Neural cell (in vitro differentiated cells): ENCODE measurements around the gene TMF1. TPM values are rescaled to one million over a fixed set of nuclear protein-coding genes. Genes with fewer than 3 reads are reported as not detected.

Experiments used
- H2AFZ ChIP-seq: fragments of 200-600, 300-800 bp; sonication (generic), shearing (Covaris generic); 2 replicates; pipeline ENCODE4 v1.6.0; 2014; ENCODE audit warnings: low read depth, mild to moderate bottlenecking, antibody characterized with exemption, low read length, moderate library complexity
- H3F3A ChIP-seq: fragments of 200-600 bp; shearing (Covaris generic); 2 replicates; pipeline ENCODE4 v1.6.1; 2016; ENCODE audit warnings: mild to moderate bottlenecking, moderate library complexity, mixed read lengths, antibody characterized with exemption, low read length; ENCODE audit not compliant: insufficient read depth, poor library complexity, severe bottlenecking
- H3K27ac ChIP-seq: fragments of 200-600, 300-800 bp; sonication (generic), shearing (Covaris generic); 2 replicates; pipeline ENCODE4 v1.5.1; 2014; ENCODE audit warnings: mild to moderate bottlenecking, low read length, moderate library complexity
- H3K27me3 ChIP-seq: fragments of 300-800, 200-600 bp; sonication (generic), shearing (Covaris generic); 2 replicates; pipeline ENCODE4 v1.6.0; 2014; ENCODE audit warnings: mild to moderate bottlenecking, low read depth, low read length, moderate library complexity; ENCODE audit not compliant: insufficient read depth
- H3K36me3 ChIP-seq: fragments of 300-800, 200-600 bp; sonication (generic), shearing (Covaris generic); 2 replicates; pipeline ENCODE4 v1.5.1; 2014; ENCODE audit warnings: mild to moderate bottlenecking, antibody characterized with exemption, low read length, moderate library complexity; ENCODE audit not compliant: insufficient read depth
- H3K4me2 ChIP-seq: fragments of 300-800, 200-600 bp; sonication (generic), shearing (Covaris generic); 2 replicates; pipeline ENCODE4 v1.6.0; 2014; ENCODE audit warnings: mild to moderate bottlenecking, low read length
- H3K4me3 ChIP-seq: fragments of 300-800, 200-600 bp; sonication (generic), shearing (Covaris generic); 2 replicates; pipeline ENCODE4 v1.5.1; 2014; ENCODE audit warnings: mild to moderate bottlenecking, low read length, moderate library complexity
- H3K79me2 ChIP-seq: fragments of 200-600 bp; shearing (Covaris generic); replicated peaks from 2 replicates; pipeline ENCODE4 v1.6.0; 2014; ENCODE audit warnings: mild to moderate bottlenecking, low read length, moderate library complexity; ENCODE audit not compliant: insufficient read depth
- H3K9ac ChIP-seq: fragments of 300-800, 200-600 bp; sonication (generic), shearing (Covaris generic); 2 replicates; pipeline ENCODE4 v1.6.1; 2016; ENCODE audit warnings: mild to moderate bottlenecking, low read length, mixed read lengths
- H3K9me2 ChIP-seq: fragments of 200-600 bp; shearing (Covaris generic); 2 replicates; pipeline ENCODE4 v1.6.1; 2016; ENCODE audit warnings: mild to moderate bottlenecking, low read length, mixed read lengths; ENCODE audit not compliant: insufficient read depth
- H3K9me3 ChIP-seq: fragments of 200-600, 300-800 bp; sonication (generic), shearing (Covaris generic); 2 replicates; pipeline ENCODE4 v1.6.1; 2016; ENCODE audit warnings: mild to moderate bottlenecking, mixed run types, low read length, moderate library complexity, mixed read lengths
- H4K20me1 ChIP-seq: fragments of 200-600 bp; shearing (Covaris generic); 2 replicates; pipeline ENCODE4 v1.6.1; 2016; ENCODE audit warnings: mild to moderate bottlenecking, mixed run types; ENCODE audit not compliant: insufficient read depth
- EP300 ChIP-seq: fragments of 450-650 bp; conservative IDR thresholded peaks from 2 replicates; pipeline ENCODE4 v1.6.1; 2014; ENCODE audit warnings: antibody characterized with exemption, mild to moderate bottlenecking, moderate library complexity; ENCODE audit not compliant: poor library complexity, severe bottlenecking
- EZH2 ChIP-seq: fragments of 200-600, 300-800 bp; shearing (Covaris generic), sonication (generic); IDR thresholded peaks from 2 replicates; pipeline ENCODE4 v1.6.1; 2014; ENCODE audit warnings: antibody characterized with exemption, low read length, borderline replicate concordance, mild to moderate bottlenecking; ENCODE audit not compliant: insufficient read depth, poor library complexity, severe bottlenecking
- MXI1 ChIP-seq: fragments of 450-650 bp; conservative IDR thresholded peaks from 2 replicates; pipeline ENCODE4 v1.6.1; 2014; ENCODE audit warnings: antibody characterized with exemption, mild to moderate bottlenecking; ENCODE audit not compliant: poor library complexity, severe bottlenecking
- POLR2AphosphoS5 ChIP-seq: IDR thresholded peaks from 2 replicates; pipeline ENCODE4 v1.6.1; 2012
- RAD21 ChIP-seq: fragments of 450-650 bp; conservative IDR thresholded peaks from 2 replicates; pipeline ENCODE4 v1.6.1; 2014; ENCODE audit warnings: antibody characterized with exemption, mild to moderate bottlenecking, moderate library complexity
- SMC3 ChIP-seq: fragments of 450-650 bp; conservative IDR thresholded peaks from 2 replicates; pipeline ENCODE4 v1.6.1; 2014; ENCODE audit warnings: antibody characterized with exemption, mild to moderate bottlenecking, moderate library complexity; ENCODE audit not compliant: poor library complexity
- TAF1 ChIP-seq: IDR thresholded peaks from 2 replicates; pipeline ENCODE4 v1.6.1; 2012; ENCODE audit warnings: low read depth
- polyA plus RNA-seq: library from polyadenylated mRNA; depleted of rRNA; stranded (reverse); fragments of >200 nt; gene quantifications from 2 replicates; pipeline ENCODE4 v1.2.3, GENCODE V29; 2014
- TF ChIP-seq, protein P1 (sequence below): fragments of 450-650 bp; IDR thresholded peaks from 2 replicates; pipeline ENCODE4 v1.5.1; 2014; ENCODE audit warnings: antibody characterized with exemption, mild to moderate bottlenecking, moderate library complexity; ENCODE audit not compliant: poor library complexity, severe bottlenecking
- TF ChIP-seq, protein P2 (sequence below): IDR thresholded peaks from 2 replicates; pipeline ENCODE4 v1.6.1; 2012; ENCODE audit warnings: borderline replicate concordance

The TMF1 gene
- polyA plus RNA-seq, 1 donor from 2014 or later, result 21.4 TPM

DNA sequence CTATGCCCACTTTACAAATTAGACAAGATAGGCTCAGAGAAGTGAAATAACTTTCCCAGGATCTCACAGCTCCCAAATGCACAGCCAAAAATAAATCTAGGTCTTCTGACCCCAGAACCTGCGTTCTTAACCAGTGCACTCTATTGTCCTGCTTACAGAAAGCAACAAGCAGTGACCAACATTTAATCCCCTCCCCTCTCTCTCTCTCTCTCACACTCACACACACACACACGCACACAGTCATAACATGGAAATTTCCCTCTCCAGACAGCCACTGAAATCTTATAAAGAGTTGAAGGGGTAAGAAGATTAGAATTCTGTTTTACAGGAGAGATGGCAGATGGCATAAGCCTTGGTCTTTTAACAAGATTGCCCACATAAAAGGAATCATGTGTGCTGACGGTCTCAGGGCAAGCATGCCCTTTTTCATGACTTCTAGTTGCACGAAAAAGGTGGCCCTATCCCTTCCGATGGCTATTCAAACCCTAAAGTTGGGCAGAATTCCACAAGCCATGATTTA is 68.1 kb downstream of the TMF1 start:
- H3K9me3 ChIP-seq, result no peaks in the 10 kb centered on the region
- no peak overlapping the region for H2AFZ ChIP-seq
- no peaks in the 10 kb centered on the region for H3K79me2 ChIP-seq
- H3K4me3 ChIP-seq, result no peak overlapping the region
- no peak overlapping the region for H3K4me2 ChIP-seq
- H3K9me2 ChIP-seq, result no peaks in the 10 kb centered on the region
- no peak for TF ChIP-seq MXI1
- no peak for TF ChIP-seq EP300
- no peak for TF ChIP-seq EZH2
- TF ChIP-seq RAD21, result no peak
- TF ChIP-seq, protein P1, sequence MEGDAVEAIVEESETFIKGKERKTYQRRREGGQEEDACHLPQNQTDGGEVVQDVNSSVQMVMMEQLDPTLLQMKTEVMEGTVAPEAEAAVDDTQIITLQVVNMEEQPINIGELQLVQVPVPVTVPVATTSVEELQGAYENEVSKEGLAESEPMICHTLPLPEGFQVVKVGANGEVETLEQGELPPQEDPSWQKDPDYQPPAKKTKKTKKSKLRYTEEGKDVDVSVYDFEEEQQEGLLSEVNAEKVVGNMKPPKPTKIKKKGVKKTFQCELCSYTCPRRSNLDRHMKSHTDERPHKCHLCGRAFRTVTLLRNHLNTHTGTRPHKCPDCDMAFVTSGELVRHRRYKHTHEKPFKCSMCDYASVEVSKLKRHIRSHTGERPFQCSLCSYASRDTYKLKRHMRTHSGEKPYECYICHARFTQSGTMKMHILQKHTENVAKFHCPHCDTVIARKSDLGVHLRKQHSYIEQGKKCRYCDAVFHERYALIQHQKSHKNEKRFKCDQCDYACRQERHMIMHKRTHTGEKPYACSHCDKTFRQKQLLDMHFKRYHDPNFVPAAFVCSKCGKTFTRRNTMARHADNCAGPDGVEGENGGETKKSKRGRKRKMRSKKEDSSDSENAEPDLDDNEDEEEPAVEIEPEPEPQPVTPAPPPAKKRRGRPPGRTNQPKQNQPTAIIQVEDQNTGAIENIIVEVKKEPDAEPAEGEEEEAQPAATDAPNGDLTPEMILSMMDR, result no peak
- TF ChIP-seq, protein P2, sequence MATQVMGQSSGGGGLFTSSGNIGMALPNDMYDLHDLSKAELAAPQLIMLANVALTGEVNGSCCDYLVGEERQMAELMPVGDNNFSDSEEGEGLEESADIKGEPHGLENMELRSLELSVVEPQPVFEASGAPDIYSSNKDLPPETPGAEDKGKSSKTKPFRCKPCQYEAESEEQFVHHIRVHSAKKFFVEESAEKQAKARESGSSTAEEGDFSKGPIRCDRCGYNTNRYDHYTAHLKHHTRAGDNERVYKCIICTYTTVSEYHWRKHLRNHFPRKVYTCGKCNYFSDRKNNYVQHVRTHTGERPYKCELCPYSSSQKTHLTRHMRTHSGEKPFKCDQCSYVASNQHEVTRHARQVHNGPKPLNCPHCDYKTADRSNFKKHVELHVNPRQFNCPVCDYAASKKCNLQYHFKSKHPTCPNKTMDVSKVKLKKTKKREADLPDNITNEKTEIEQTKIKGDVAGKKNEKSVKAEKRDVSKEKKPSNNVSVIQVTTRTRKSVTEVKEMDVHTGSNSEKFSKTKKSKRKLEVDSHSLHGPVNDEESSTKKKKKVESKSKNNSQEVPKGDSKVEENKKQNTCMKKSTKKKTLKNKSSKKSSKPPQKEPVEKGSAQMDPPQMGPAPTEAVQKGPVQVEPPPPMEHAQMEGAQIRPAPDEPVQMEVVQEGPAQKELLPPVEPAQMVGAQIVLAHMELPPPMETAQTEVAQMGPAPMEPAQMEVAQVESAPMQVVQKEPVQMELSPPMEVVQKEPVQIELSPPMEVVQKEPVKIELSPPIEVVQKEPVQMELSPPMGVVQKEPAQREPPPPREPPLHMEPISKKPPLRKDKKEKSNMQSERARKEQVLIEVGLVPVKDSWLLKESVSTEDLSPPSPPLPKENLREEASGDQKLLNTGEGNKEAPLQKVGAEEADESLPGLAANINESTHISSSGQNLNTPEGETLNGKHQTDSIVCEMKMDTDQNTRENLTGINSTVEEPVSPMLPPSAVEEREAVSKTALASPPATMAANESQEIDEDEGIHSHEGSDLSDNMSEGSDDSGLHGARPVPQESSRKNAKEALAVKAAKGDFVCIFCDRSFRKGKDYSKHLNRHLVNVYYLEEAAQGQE, result no peak
- no peak for TF ChIP-seq POLR2AphosphoS5
- no peak for TF ChIP-seq SMC3
- no peak for TF ChIP-seq TAF1
- no peak overlapping the region for H3K9ac ChIP-seq
- no peaks in the 10 kb centered on the region for H3K27me3 ChIP-seq
- no peaks in the 10 kb centered on the region for H3F3A ChIP-seq
- no peaks in the 10 kb centered on the region for H4K20me1 ChIP-seq
- H3K27ac ChIP-seq, result no peak overlapping the region
- no peaks in the 10 kb centered on the region for H3K36me3 ChIP-seq

DNA sequence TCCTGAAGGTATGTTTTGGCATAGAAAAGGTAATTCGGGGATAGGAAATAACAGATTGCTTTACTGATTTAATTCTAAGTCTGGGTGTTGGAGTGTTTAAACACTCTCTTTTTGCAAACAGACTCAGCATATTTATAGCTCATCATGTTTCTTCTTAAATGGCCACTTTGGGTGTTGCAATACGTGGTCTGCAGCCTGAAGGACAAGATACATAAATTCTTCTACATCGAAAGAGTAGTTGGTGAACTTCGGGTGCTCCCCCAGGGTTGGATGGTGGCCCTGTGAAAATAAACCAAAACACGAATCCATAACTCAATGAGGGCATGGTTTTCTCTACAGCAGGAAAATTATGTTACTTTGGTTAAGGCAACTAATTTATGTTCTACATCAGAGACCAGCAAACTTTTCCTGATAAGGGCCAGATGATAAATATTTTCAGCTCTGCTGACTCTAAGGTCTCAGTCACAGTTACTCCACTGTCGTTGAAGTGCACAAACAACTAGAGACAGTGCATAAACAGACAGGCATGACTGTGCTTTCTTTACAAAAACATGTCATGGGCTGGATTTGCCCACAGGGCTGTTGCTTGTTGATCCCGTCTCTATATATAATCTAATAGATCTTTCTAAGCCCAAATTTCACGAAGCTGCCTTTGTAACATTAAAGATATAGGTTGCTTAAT is 74.5 kb downstream of the TMF1 start:
- no peak overlapping the region for H3K9ac ChIP-seq

More for the DNA sequence above, 74.5 kb downstream of the TMF1 start:
- no peaks in the 10 kb centered on the region for H3F3A ChIP-seq
- TF ChIP-seq MXI1, result no peak
- TF ChIP-seq EP300, result no peak
- TF ChIP-seq, protein P1, result no peak
- no peak for TF ChIP-seq TAF1
- no peak for TF ChIP-seq POLR2AphosphoS5
- no peaks in the 10 kb centered on the region for H4K20me1 ChIP-seq
- H3K27ac ChIP-seq, result no peak overlapping the region
- no peak overlapping the region for H3K4me2 ChIP-seq
- H3K79me2 ChIP-seq, result no peaks in the 10 kb centered on the region
- H3K9me2 ChIP-seq, result no peaks in the 10 kb centered on the region
- H3K4me3 ChIP-seq, result no peak overlapping the region
- H3K9me3 ChIP-seq, result no peaks in the 10 kb centered on the region
- no peaks in the 10 kb centered on the region for H3K27me3 ChIP-seq
- H2AFZ ChIP-seq, result no peak overlapping the region
- no peaks in the 10 kb centered on the region for H3K36me3 ChIP-seq
